ENCODE data around the gene CCSER1. TPM values are rescaled to one million over a fixed set of nuclear protein-coding genes. Genes with fewer than 3 reads are reported as not detected.

Gene CCSER1
- total and polyA plus RNA-seq, 4 donors: 0.18 to 2.3 (median 1.2) TPM

DNA sequence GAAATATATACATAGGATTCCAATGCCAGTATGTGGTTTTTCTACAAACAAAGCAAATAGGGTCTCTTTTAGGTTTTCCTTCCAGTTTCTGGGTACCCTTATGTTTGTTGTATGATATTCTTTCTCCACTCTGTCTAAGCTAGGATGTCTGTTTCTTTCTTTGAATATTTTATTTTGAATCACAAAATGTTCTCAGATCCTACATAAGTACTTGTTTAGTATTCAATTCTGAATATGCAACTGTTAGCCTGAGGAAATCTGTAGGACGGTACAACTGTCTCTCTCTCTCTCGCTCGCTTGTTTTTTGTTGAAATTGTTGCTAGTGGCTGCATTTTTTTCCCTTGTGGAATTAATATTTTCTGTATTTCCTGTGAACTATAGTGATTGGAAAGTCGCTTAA, 163.2 kb downstream of the CCSER1 start (continued):
- TF ChIP-seq EGR1 (IDR thresholded peaks at IDR 0.05; ENCODE audit: low read depth in 2 of 2): no peak
- TF ChIP-seq RAD21 (IDR thresholded peaks at IDR 0.05): no peak
- no peak for TF ChIP-seq CTCF (IDR thresholded peaks at IDR 0.05; ENCODE audit: low read depth, low read length, missing input control)
- TF ChIP-seq NR2F2 (IDR thresholded peaks at IDR 0.05): no peak
- TF ChIP-seq JUND (IDR thresholded peaks at IDR 0.05): no peak
- TF ChIP-seq FOXA2 (IDR thresholded peaks at IDR 0.05): no peak
- no peak for TF ChIP-seq HNF4A (conservative IDR thresholded peaks at IDR 0.05)

GRCh38 chr4:90292438-90292837, 165.2 kb downstream of the CCSER1 start:
- Histone ChIP-seq H3K27ac (ENCODE audit: low read depth in 1 of 2, low read length in 2 of 2) (no peak overlapping the region), H3K4me3 (ENCODE audit: low read depth in 1 of 3, low read length in 3 of 3) (no peak overlapping the region), H3K9me3 (ENCODE audit: control insufficient read depth in 4 of 4, low read length in 3 of 4) (no peaks in the 10 kb centered on the region), H3K27me3 (ENCODE audit: control insufficient read depth in 4 of 4, insufficient read depth in 4 of 4, low read length in 3 of 4) (no peaks in the 10 kb centered on the region), H3K4me1 (ENCODE audit: control insufficient read depth in 4 of 4, insufficient read depth in 4 of 4, low read length in 3 of 4) (no peaks in the 10 kb centered on the region), H3K36me3 (ENCODE audit: control insufficient read depth in 4 of 4, insufficient read depth in 3 of 4, low read depth in 1 of 4, low read length in 3 of 4) (no peaks in the 10 kb centered on the region), H3K9ac (ENCODE audit: low read depth in 1 of 2, low read length in 2 of 2) (no peak overlapping the region)
- TF ChIP-seq, protein P1, sequence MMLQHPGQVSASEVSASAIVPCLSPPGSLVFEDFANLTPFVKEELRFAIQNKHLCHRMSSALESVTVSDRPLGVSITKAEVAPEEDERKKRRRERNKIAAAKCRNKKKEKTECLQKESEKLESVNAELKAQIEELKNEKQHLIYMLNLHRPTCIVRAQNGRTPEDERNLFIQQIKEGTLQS (IDR thresholded peaks at IDR 0.05): no peak
- TF ChIP-seq CTCF (IDR thresholded peaks at IDR 0.05; ENCODE audit: low read depth, low read length, missing input control): no peak
- TF ChIP-seq SP1 (IDR thresholded peaks at IDR 0.05): no peak
- TF ChIP-seq YY1 (IDR thresholded peaks at IDR 0.05): no peak
- TF ChIP-seq ZBTB33 (IDR thresholded peaks at IDR 0.05): no peak
- no peak for TF ChIP-seq JUND (IDR thresholded peaks at IDR 0.05)
- TF ChIP-seq TAF1 (conservative IDR thresholded peaks at IDR 0.05): no peak
- no peak for TF ChIP-seq RXRA (IDR thresholded peaks at IDR 0.05)
- no peak for TF ChIP-seq FOXA1 (IDR thresholded peaks at IDR 0.05)
- TF ChIP-seq RAD21 (IDR thresholded peaks at IDR 0.05): no peak
- TF ChIP-seq NR2F2 (IDR thresholded peaks at IDR 0.05): no peak
- TF ChIP-seq EGR1 (IDR thresholded peaks at IDR 0.05; ENCODE audit: low read depth in 2 of 2): no peak
- no peak for TF ChIP-seq HNF4G (IDR thresholded peaks at IDR 0.05)
- TF ChIP-seq GABPA (IDR thresholded peaks at IDR 0.05 in 1 of 2, conservative IDR thresholded peaks at IDR 0.05 in 1 of 2): no peak
- no peak for TF ChIP-seq MAX (IDR thresholded peaks at IDR 0.05)
- TF ChIP-seq FOXA2 (IDR thresholded peaks at IDR 0.05): no peak
- no peak for TF ChIP-seq REST (IDR thresholded peaks at IDR 0.05)
- no peak for TF ChIP-seq HNF4A (conservative IDR thresholded peaks at IDR 0.05)
- no peak for DNase-seq (ENCODE audit: low spot score)

All from liver (tissue), 9 donors.